ENCODE results near the gene TBC1D8. TPM values are rescaled to one million over a fixed set of nuclear protein-coding genes. Genes with fewer than 3 reads are reported as not detected.

Gene TBC1D8
- total RNA-seq, 1 donor from 2014 or later: 18.6 TPM

GRCh38 chr2:101112772-101113157 lies 38.4 kb downstream of the TBC1D8 start:
- no peak for DNase-seq (ENCODE audit: low read depth)

GRCh38 chr2:101111917-101112771 lies 39.0 kb downstream of the TBC1D8 start:
- DNase-seq (ENCODE audit: low read depth): peak; percentile 92

- DNase-seq (ENCODE audit: low read depth): no peak
Observed at GRCh38 chr2:101111262-101111838, 39.8 kb downstream of the TBC1D8 start.

- DNase-seq (ENCODE audit: low read depth): no peak
Observed at GRCh38 chr2:101109451-101110118, 41.6 kb downstream of the TBC1D8 start.

GRCh38 chr2:101108357-101108756 lies 42.8 kb downstream of the TBC1D8 start:
- DNase-seq (ENCODE audit: low read depth): no peak

GRCh38 chr2:101107241-101107640 lies 43.9 kb downstream of the TBC1D8 start:
- DNase-seq (ENCODE audit: low read depth): no peak

GRCh38 chr2:101106453-101107181 lies 44.6 kb downstream of the TBC1D8 start:
- DNase-seq (ENCODE audit: low read depth): no peak

- DNase-seq (ENCODE audit: low read depth): no peak
Observed at GRCh38 chr2:101105654-101106053, 45.5 kb downstream of the TBC1D8 start.

- no peak for DNase-seq (ENCODE audit: low read depth)
Observed at GRCh38 chr2:101097638-101098037, 53.5 kb downstream of the TBC1D8 start.

GRCh38 chr2:101096619-101097142 lies 54.5 kb downstream of the TBC1D8 start:
- no peak for DNase-seq (ENCODE audit: low read depth)

- DNase-seq (ENCODE audit: low read depth): no peak
Observed at GRCh38 chr2:101094351-101094750, 56.8 kb downstream of the TBC1D8 start.

- no peak for DNase-seq (ENCODE audit: low read depth)
Observed at GRCh38 chr2:101089942-101090799, 61.0 kb downstream of the TBC1D8 start.

GRCh38 chr2:101089419-101089818 lies 61.8 kb downstream of the TBC1D8 start:
- no peak for DNase-seq (ENCODE audit: low read depth)

- no peak for DNase-seq (ENCODE audit: low read depth)
Observed at GRCh38 chr2:101087638-101088037, 63.5 kb downstream of the TBC1D8 start.

- no peak for DNase-seq (ENCODE audit: low read depth)
Observed at GRCh38 chr2:101083613-101084012, 67.6 kb downstream of the TBC1D8 start.

GRCh38 chr2:101082998-101083397 lies 68.2 kb downstream of the TBC1D8 start:
- no peak for DNase-seq (ENCODE audit: low read depth)

GRCh38 chr2:101081375-101081907 lies 69.7 kb downstream of the TBC1D8 start:
- no peak for DNase-seq (ENCODE audit: low read depth)

GRCh38 chr2:101080211-101081068 lies 70.7 kb downstream of the TBC1D8 start:
- DNase-seq (ENCODE audit: low read depth): no peak

- DNase-seq (ENCODE audit: low read depth): no peak
Observed at GRCh38 chr2:101076581-101076980, 74.6 kb downstream of the TBC1D8 start.
